Cortex of kidney (tissue), 1 donor: ENCODE data around the gene EEF2KMT.
"Not testable (repeated sequence)": the region's sequence is repeated elsewhere in the genome, so short reads cannot be mapped to it uniquely, and the experiment has no call there.

Experiments used
- DNase-seq: peaks from one replicate; lab custom pipeline; 2025; lab: John Stamatoyannopoulos, UW

EEF2KMT gene

DNA sequence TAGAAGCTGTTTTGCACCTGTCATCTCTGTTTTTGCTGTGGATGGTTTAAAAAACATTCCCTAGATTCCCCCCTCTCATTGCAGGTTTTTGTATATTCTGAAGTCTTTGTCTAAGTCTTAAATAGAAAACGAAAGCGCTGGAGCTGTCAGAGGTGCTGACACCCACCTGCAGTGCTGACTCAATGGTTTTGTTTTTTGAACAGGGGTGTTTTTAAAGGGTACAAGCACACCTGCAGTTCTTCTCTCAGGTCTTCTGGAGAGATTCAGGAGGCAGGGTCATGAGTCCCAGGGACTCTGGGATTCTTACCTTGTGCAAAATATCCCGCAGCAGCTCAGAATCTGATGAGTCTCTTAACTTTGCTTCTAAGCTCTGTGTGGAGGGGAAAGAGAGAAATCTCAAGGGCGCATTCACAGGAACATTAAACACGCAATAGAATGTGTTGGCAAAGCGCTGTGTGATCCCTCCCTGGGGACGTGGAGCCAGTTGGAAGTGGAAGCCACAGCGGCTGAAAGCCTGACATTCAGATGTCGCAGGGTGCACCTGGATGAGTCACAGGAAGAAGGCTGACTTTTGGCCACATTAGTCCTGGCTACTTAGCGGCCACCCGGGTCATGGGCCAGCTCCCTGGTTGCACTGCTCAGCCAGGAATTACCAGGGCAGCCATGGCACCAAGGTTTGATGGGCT lies 2.3 kb downstream of the EEF2KMT start:
- not testable (repeated sequence) for DNase-seq

DNA sequence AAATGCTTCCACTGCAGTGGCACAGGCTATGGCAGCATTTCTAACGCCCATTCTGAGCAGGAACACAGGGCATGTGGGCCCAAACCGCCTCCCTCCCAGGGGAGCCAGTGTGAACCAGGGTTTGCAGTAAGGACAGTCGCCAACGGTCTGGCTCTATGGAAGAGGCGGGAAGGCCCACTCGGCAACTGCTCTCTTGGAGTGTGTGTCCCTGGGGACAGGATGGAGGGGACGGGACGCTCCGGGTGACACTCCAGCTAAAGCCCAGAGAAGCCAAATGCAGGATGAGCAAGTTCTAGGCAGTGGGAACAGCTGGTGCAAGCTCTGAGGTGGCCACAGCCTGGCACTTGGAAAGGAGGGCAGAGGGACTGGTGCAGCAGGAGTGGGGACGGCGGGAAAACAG lies 3.8 kb downstream of the EEF2KMT start:
- DNase-seq, result not testable (repeated sequence)

DNA sequence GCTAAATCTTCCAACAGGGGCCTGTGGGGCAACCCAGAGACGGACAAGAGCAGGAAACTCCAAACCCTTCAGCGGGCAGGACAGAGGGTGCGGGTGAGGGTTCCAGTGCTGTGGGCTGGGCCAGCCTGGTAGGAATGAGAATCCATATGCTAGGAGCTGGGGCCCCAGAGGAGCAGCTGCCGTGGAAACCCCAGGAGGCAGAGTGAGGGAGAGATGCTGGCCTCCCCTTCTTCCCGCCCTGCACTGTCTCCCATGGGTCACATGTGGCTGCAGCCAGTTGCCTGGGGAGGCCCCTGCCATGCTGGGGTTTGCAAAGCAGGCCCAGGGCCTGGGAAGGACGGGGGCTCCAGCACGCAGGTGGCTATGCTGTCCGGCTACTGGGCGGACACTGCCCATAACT lies 4.5 kb downstream of the EEF2KMT start:
- not testable (repeated sequence) for DNase-seq

DNA sequence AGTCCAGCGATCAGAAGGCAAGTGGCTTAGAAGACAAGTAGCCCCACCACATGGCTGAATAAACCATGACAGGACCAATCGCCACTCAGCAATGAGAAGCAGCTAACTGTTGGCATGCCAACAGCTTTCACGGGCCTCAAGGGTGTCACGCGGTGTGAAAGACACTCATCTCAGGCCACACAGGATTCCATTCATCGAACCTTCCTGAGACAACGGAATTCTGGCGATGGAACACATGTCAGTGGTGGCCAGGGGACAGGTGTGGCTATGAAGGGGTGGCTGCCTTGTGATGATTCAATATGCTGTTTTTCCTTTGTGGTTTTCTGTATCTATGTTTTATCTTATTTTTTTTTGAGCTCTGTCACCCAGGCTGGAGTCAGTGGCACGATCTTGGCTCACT lies 7.0 kb downstream of the EEF2KMT start:
- DNase-seq, result not testable (repeated sequence)

DNA sequence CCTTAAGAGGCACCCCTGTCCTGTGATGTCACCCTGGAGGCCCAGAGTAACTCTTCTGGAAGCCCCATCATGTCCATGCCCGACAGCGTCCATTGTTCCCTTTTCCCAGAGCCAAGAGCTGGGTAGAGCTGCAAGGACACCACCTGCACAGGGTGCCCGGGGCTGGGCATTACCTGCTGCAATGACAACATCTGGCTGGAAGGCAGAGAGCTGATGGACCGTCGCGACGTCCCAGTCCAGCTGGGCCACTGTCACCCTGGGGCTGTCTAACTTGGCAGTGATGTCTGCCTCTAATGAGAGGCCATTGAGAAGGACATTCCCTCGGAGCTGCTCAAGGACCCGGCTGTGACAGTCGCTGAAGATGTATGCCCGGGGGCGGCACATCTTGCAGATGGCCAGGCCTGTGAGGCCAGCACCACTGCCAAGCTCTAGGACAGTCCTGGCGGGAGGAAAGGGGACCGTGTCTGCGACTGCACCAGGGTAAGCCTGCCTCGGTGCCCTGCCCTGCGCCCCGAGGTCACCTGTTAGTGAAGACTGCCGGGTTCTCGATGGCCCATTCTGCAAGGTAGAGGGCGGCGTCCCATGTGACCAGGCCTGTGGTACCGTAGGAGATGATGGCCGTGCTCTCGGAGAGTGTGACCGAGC lies 7.6 kb downstream of the EEF2KMT start:
- not testable (repeated sequence) for DNase-seq

DNA sequence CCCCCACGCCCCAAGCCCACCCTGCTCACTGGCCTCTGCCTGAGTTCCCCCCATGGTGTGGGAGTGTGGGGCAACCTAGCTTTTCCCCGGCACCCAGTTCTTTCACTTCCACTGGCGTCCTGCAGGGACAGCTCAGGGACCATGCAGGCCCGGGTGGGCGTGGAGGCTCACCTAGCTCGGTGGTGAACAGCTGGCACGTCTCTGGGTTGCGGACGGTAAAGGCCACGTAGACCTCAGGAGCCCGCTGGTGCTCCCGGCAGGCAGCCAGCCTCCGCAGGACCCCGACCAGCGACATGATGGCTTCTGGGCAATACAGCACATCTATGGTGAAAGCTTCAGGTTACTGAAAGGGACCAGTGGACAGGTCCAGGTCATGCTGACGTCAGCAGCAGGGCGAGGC lies 8.7 kb downstream of the EEF2KMT start:
- DNase-seq, result not testable (repeated sequence)

DNA sequence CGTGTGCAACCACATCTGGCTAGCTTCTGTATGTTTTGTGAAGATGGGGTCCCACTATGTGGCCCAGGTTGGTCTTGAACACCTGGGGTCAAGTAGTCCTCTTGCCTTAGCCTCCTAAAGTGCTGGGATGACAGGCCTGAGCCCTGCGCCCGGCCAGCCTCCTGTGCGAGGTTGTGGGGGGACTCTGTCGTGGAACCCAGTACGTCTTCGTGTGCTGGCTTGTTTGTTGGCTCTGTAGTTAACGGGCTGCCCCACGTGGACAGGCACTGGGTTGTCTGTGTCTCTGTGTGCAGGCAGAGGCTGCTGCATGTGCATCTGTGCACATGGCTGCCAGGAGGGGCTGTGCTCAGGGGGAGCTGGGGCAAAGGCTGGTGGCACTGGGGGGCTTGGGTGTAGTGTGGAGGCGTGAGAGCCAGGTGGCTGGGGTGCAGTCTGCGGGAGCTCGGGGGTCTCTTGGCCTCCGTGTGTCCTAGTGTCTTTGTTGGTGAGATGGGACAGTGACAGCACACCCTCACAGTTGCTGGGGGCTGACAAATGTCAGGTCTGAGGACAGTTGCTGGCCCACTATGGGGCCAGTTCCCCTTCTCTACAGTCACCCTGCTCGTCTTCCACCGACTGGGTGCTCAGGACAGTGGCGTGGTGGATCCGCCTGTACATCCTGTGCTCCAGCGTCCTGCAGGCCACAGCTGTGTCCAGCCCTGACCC lies 9.4 kb downstream of the EEF2KMT start:
- not testable (repeated sequence) for DNase-seq

DNA sequence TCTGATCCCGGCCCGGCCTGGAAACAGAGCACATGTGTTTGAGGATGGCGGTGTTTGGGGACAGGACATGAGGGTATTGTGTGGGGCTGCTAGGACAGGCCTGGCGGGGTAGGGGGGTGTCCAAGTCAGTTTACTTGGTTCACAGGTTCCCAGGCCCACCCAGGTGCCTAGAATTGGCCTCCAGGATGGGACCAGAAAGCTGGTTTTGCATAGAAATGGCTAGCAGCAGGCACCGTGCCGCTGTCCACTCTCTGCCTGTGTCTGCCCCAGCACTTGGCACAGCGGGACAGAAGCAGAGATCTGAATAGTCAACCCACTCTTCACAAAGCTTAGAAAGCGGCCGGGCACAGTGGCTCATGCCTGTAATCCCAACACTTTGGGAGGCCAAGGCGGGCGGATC lies 11.9 kb downstream of the EEF2KMT start:
- DNase-seq, result not testable (repeated sequence)

DNA sequence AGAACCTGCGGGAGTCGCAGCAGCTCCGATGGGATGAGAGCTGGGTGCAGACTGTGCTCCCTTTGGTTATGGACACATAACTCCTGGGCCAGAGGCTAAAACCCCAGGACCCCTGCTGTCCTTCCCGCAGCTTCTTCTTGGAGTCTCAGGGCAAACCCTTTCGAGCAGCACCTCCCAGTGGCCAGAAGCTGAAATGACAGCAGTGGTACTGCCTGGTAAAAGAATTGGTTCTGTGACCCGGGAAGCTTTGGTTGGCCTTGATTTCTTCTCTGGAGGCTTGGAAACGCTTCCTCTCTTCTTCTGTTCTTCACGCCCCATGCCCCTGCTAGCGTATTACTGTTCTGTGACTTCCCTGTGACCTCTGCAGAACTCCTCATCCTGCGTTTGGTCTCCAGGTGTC lies 12.8 kb downstream of the EEF2KMT start:
- not testable (repeated sequence) for DNase-seq

DNA sequence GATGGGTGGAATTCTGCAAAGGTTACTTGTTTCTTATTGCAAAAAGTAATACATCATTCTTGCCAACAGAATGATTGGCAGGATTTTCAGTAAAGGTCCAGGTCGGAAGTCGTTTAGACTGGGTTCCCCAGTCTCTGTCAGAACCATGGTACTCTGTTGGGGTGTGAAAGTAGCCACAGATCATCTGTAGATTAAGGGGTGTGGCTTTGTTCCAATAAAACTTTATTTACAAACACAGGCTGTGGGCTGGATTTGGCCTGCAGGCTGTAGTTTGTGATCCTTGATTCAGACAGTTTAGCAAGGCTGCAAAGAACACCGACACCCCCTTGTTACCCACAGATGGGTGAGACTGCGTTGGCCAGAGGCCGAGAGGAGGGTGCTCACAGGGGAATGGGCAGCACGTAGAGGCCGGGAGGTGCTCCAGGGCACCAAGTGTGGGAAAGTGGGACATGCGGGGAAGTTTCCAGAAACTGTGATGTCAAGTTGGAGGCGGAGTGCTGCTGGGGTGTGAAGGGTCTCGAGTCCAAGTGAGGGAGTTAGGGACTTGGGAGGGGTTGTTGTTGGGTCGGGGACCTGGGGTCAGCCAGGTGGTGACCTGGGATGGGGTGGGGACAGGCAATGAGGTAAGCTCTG lies 13.4 kb downstream of the EEF2KMT start:
- not testable (repeated sequence) for DNase-seq

DNA sequence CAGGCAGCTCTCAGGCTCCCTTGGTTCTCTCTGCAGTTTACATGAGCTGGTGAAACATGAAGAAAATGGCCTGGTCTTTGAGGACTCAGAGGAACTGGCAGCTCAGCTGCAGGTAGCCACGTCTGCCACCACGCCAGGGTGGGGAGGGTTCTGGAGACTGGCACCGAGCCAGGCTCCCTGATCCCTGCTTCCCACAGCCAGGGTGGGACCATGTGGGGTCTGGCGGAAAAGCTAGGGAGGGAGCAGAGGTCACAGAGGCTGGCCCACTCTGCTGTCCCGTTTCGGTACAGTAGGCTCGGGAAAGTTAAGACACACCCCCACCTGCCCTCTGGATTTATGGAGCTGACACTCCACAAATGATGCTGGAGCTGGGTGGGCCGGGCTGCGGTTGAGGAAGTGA lies 13.9 kb downstream of the EEF2KMT start:
- not testable (repeated sequence) for DNase-seq

DNA sequence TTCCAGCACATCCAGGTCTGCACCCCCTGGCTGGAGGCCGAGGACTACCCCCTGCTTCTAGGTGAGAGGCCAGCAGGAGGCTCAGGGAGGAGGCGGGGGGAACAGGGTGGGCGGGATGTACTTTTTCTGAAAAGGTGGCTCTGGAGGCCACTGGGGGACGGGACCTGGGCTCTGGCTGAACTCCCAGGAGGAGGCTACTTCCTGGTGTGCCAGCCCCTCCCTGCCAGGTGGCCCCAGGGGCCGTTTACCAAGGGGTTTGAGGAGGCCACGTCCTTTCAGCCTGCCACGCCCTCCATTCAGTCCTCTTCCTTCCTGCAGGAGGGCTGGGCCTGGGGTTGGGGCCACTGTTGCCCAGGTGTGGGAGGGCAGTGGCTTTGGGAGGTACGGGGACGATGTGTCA lies 16.6 kb downstream of the EEF2KMT start:
- not testable (repeated sequence) for DNase-seq

DNA sequence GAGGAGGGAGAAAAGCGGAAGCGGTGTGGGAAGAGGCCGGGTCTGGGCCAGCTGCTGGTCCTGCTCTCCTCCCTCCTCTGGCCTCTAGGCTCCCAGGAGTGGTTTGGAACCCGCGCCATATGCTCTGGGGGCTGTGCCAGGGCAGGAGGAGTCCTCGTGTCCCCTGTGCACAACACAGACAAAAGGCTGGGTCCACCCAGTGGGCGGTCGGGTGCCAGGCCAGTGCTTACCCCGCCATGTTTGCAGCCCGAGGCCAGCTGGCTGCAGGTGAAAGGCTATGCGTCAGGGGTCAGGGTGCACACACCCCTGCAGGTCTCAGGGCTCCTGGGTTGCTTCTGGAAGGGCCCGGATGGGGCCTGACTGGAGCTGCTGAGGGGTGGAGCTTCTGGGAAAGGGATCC lies 17.1 kb downstream of the EEF2KMT start:
- not testable (repeated sequence) for DNase-seq

DNA sequence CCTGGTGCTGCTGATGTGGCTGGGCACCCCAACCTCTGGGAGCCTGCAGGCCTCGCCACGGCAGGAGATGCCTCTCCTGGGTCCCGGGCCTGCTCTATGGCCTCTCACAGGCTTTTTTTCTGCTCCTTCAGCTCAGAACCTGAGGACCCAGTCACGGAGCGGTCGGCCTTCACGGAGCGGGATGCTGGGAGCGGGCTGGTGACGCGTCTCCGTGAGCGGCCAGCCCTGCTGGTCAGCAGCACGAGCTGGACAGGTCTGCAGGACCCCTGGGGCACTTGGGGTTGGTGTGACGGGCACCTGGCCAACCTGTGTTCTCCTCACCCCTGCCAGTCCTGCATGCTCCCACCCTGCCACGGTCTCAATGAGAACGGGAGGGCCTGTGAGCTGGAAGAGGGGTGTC lies 19.0 kb downstream of the EEF2KMT start:
- DNase-seq, result no peak

DNA sequence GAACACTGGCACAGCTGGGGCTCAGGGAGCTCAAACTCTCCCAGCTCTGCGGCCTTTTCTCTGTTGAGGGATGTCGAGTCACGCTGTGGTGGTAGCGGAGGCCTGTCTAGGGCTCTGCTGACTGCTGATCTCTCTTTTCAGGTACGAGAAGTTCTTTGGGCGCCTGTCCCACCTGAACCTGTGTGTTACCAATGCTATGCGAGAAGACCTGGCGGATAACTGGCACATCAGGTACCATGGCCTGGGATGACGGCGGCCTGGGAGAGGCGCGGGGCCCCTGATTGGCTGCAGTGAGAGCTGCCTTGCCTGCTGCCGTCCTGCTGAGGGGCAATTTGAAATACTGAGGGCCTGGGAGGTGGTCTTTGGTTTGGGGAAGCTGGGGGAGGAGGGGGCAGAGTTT lies 20.3 kb downstream of the EEF2KMT start:
- DNase-seq, result no peak

DNA sequence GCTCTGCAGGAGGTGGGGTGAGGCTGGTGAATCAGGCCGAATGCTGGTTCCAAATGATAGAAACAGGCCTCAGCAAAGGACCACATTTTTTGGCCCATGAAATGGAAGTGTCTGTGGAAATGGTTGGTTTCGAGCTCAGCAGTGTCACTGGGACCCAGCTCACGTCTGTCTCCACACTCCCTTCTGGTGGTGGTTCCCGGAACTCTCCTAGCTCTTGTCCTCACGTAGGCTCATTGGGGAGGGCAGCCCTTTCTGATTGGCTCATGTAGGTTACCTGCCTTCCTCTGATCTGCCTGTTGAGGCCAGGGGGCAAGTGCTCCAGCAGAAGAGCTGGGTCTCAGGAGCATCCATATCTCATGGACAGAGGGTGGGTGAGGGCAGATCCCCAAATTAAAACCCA lies 22.0 kb downstream of the EEF2KMT start:
- DNase-seq, result no peak

DNA sequence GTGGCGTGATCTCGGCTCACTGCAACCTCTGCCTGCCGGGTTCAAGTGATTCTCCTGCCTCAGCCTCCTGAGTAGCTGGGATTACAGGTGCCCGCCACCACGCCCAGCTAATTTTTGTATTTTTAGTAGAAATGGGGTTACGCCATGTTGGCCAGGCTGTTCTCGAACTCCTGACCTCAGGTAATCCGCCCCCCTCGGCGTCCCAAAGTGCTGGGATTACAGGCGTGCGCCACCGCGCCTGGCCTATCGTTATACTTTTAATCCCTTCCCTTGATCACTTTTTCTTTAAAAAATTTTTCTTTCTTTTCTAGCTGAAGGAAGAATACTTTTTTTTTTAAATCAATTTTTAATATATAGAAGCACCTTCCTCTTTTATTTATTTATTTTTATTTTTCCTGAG lies 23.8 kb downstream of the EEF2KMT start:
- not testable (repeated sequence) for DNase-seq

DNA sequence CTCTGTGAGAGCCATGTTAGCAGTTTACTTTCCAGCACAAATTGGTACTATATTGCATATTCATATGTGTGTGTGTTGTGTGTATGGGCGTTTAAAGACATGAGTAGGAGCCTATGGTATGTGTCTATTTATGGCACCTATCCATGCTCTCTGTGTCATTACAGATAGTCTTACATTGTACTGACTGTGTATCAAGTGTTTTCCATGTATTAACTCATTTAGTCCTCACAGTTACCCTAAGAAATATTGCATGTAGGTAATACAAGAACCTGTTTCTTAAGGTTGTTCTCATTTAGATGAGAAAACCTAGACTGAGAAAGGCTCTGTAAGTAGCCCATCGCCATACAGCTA lies 24.3 kb downstream of the EEF2KMT start:
- DNase-seq, result no peak

DNA sequence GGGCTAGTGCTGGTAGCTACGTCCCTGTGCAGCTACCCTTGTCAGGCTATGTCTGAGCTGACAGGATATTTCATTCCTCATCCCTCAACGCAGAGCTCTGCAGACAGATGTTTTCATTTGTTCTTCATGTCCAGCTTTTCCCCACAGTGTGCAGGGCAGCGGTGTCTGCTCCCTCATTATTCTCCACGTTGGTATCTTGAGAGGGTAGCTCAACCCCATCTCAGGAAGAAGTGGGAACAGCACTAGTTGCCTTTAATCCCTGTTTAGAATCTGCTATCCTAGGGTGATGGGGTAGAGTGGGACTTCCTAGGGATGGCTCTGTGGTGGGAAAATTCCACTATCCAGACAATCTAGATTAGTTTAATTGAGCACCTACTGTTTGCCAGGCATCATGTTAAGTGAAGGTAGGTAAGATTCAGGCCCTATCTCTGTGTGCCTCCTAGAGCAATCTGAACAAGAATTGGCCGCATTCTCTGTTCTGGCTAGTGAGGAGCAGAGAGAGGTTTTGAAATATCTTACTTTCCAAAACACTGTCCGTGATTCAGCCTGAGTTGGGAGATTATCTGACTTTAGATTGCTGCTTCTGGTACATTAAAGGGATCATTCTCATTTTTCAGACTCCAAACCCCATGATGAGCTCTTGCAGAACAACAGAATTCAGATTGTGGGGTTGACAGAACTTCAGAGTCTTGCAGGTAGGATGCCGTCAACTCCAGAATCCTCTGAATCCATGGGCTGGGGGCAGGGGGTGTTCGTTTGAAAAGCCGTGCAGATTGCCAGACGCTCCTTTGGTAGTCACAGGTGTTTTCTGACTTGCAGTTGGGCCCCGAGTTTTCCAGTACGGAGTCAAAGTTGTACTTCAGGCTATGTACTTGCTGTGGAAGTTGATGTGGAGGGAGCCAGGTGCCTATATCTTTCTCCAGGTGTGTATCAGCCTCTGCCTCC lies 25.0 kb downstream of the EEF2KMT start:
- DNase-seq, result no peak

DNA sequence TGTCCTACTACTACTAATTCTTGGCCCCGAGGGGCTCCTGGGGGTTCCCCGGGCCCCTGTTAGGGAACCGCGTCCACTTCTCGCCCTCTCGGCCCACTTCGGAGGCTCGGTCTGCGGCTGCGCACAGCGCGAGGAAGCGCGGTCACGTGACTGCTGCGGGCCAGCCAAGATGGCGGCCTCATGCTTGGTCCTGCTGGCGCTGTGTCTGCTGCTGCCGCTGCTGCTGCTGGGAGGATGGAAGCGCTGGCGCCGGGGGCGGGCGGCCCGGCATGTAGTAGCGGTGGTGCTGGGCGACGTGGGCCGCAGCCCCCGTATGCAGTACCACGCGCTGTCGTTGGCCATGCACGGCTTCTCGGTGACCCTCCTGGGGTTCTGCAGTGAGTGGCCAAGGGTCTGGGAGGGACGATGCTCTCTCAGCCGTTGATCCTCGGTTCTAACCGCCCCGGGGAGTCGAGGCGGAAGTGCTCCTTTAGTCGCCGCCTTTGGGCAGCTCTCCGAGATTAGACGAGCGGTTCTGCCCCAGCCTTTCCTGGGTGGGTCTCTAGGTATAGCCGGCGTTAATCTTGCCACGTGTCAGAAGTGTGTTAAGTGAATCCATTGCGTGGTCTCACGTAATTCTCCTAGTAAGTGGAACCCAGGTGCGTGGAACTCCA lies 25.8 kb downstream of the EEF2KMT start, which contains the start of gene ALG1:
Gene ALG1, plus strand, starts transcription at position 163 of the 653 bp plus-strand sequence. Its CDS starts 7 bp downstream, at position 170.
- DNase-seq, result no peak

DNA sequence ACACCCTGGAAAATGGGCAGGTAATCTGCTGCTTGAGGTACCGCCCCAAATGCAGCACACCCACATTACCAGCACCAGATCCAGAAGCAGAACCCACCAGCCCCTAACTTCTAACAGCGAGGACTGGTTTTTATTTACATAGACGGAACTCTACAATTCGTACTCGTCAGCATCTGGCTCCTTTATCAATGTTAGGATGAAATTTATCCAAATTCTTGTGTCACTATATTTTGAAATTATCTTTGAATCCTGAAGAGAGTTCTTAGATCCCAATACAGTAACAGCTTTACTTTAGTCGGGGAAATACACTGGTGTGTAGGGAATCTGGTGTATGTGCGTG lies 26.3 kb downstream of the EEF2KMT start:
- no peak for DNase-seq
